H1 (cell line): ENCODE data around the gene SMIM24. TPM values are rescaled to one million over a fixed set of nuclear protein-coding genes. Genes with fewer than 3 reads are reported as not detected.

Experiments used
- CTCF ChIA-PET: fragments of 300-600 bp; sonication (Branson Sonifier 250); formaldehyde crosslinking; loops from one replicate; lab custom pipeline; 2021; ENCODE audit not compliant: partially characterized antibody; lab: Charles Lee
- POLR2A ChIA-PET: fragments of 300-600 bp; sonication (Branson Sonifier 250); formaldehyde crosslinking; loops from one replicate; lab custom pipeline; 2021; ENCODE audit warnings: inconsistent platforms; ENCODE audit not compliant: partially characterized antibody; lab: Charles Lee
- DNase-seq, 2 experiments: peaks; one replicate each; pipeline versions ENCODE4 v3.0.0 to v3.0.0-alpha.2; 2010 to 2022; ENCODE audit warnings: low spot score in 2 of 2, low read depth in 1 of 2, mixed read lengths in 1 of 2
- FAIRE-seq: peaks from 2 replicates; lab custom pipeline; 2011; peaks lifted over from hg19 to GRCh38; lab: Jason Lieb, UNC
- H2AFZ ChIP-seq: 2 replicates; pipeline ENCODE4 v1.8.1; 2012; ENCODE audit warnings: low read length, inconsistent platforms
- H2AK5ac ChIP-seq: 2 replicates; pipeline ENCODE4 v1.6.1; 2013; ENCODE audit warnings: low read depth, low read length
- H2BK120ac ChIP-seq: replicated peaks from 2 replicates; pipeline ENCODE3; 2013; ENCODE audit warnings: low read depth, low read length, inconsistent platforms
- H2BK12ac ChIP-seq: 2 replicates; pipeline ENCODE4 v1.6.1; 2013; ENCODE audit warnings: low read depth, low read length
- H2BK15ac ChIP-seq: 2 replicates; pipeline ENCODE4 v1.6.1; 2013; ENCODE audit warnings: low read length
- H2BK20ac ChIP-seq: 2 replicates; pipeline ENCODE4 v1.6.1; 2013; ENCODE audit warnings: low read length
- H2BK5ac ChIP-seq: 2 replicates; pipeline ENCODE4 v1.6.1; 2013; ENCODE audit warnings: low read depth, low read length
- H3K14ac ChIP-seq: 2 replicates; pipeline ENCODE4 v1.6.1; 2013; ENCODE audit warnings: inconsistent platforms; ENCODE audit not compliant: insufficient read length
- H3K18ac ChIP-seq: 2 replicates; pipeline ENCODE4 v1.6.1; 2013; ENCODE audit warnings: low read length; ENCODE audit errors: extremely low read depth
- H3K23ac ChIP-seq: 2 replicates; pipeline ENCODE4 v1.6.1; 2013; ENCODE audit warnings: inconsistent platforms; ENCODE audit not compliant: insufficient read length
- H3K23me2 ChIP-seq: 2 replicates; pipeline ENCODE4 v1.6.1; 2013; ENCODE audit warnings: low read depth, low read length
- H3K27ac ChIP-seq: 2 replicates; pipeline ENCODE4 v1.6.1; 2011; ENCODE audit warnings: low read depth, low read length, inconsistent platforms
- H3K27me3 ChIP-seq, 4 experiments: replicated peaks in 1 of 4; 1 replicate in 1 of 4; 2 replicates in 3 of 4; pipeline versions ENCODE4 v1.6.1 to v1.8.1; 2011 to 2013; ENCODE audit warnings: low read length in 3 of 4, mild to moderate bottlenecking in 3 of 4, inconsistent platforms in 2 of 4, mixed read lengths in 2 of 4, moderate library complexity in 1 of 4; ENCODE audit not compliant: control insufficient read depth in 3 of 4, insufficient read depth in 3 of 4; ENCODE audit errors: extremely low read depth in 1 of 4
- H3K36me3 ChIP-seq, 4 experiments: 2 replicates each; pipeline versions ENCODE4 v1.6.1 to v1.8.1; 2011 to 2013; ENCODE audit warnings: mild to moderate bottlenecking in 4 of 4, low read length in 3 of 4, moderate library complexity in 2 of 4, control low read depth in 1 of 4, inconsistent platforms in 1 of 4; ENCODE audit not compliant: insufficient read depth in 4 of 4, control insufficient read depth in 2 of 4
- H3K4ac ChIP-seq: replicated peaks from 2 replicates; pipeline ENCODE3; 2013; ENCODE audit warnings: low read length, low read depth, mixed read lengths, inconsistent platforms; ENCODE audit not compliant: insufficient read length
- H3K4me1 ChIP-seq, 4 experiments: replicated peaks in 1 of 4; 1 replicate in 1 of 4; 2 replicates in 3 of 4; pipeline versions ENCODE4 v1.6.1 to v1.8.1; 2011 to 2013; ENCODE audit warnings: low read length in 3 of 4, inconsistent platforms in 2 of 4, mixed read lengths in 1 of 4; ENCODE audit not compliant: insufficient read depth in 4 of 4, control insufficient read depth in 3 of 4
- H3K4me2 ChIP-seq, 2 experiments: 2 replicates each; pipeline versions ENCODE4 v1.6.1 to v1.8.1; 2011 to 2013; ENCODE audit warnings: low read depth in 2 of 2, low read length in 2 of 2, control low read depth in 1 of 2, inconsistent platforms in 1 of 2, mild to moderate bottlenecking in 1 of 2; ENCODE audit not compliant: insufficient read depth in 1 of 2
- H3K4me3 ChIP-seq, 4 experiments: fragments of 200-600, 300-600 bp in 1 of 4; sonication (generic), shearing (Covaris generic), sonication (Bioruptor Twin) in 1 of 4; 2 replicates each; pipeline versions ENCODE4 v1.5.1 to v1.8.1; 2011 to 2016; ENCODE audit warnings: low read length in 4 of 4, low read depth in 3 of 4, control low read depth in 2 of 4, inconsistent platforms in 2 of 4, mild to moderate bottlenecking in 2 of 4, mixed read lengths in 1 of 4, moderate library complexity in 1 of 4; ENCODE audit not compliant: insufficient read depth in 2 of 4; ENCODE audit errors: extremely low read depth in 1 of 4
- H3K56ac ChIP-seq: replicated peaks from 2 replicates; pipeline ENCODE3; 2013; ENCODE audit warnings: low read depth, mild to moderate bottlenecking, mixed read lengths, low read length, inconsistent platforms; ENCODE audit not compliant: insufficient read length
- H3K79me1 ChIP-seq: 2 replicates; pipeline ENCODE4 v1.6.1; 2013; ENCODE audit warnings: low read depth, low read length, control low read depth
- H3K79me2 ChIP-seq, 2 experiments: 2 replicates each; pipeline versions ENCODE4 v1.6.1 to v1.8.1; 2012 to 2013; ENCODE audit warnings: low read length in 2 of 2, mild to moderate bottlenecking in 2 of 2, inconsistent platforms in 1 of 2; ENCODE audit not compliant: insufficient read depth in 2 of 2, control insufficient read depth in 1 of 2
- H3K9ac ChIP-seq, 4 experiments: replicated peaks in 1 of 4; 1 replicate in 1 of 4; 2 replicates in 3 of 4; pipeline versions ENCODE4 v1.6.1 to v1.8.1; 2011 to 2013; ENCODE audit warnings: low read depth in 3 of 4, low read length in 3 of 4, control low read depth in 2 of 4, mild to moderate bottlenecking in 2 of 4, moderate library complexity in 2 of 4, inconsistent platforms in 1 of 4; ENCODE audit errors: extremely low read depth in 1 of 4
- H3K9me3 ChIP-seq, 2 experiments: 2 replicates each; pipeline versions ENCODE4 v1.6.1 to v1.8.1; 2012 to 2013; ENCODE audit warnings: mild to moderate bottlenecking in 2 of 2, moderate library complexity in 2 of 2, control low read depth in 1 of 2, inconsistent platforms in 1 of 2, low read depth in 1 of 2, low read length in 1 of 2, mixed read lengths in 1 of 2; ENCODE audit not compliant: insufficient read depth in 2 of 2
- H4K20me1 ChIP-seq, 2 experiments: replicated peaks in 1 of 2; 2 replicates each; pipeline versions ENCODE3 to v1.8.1; 2011 to 2013; ENCODE audit warnings: inconsistent platforms in 2 of 2, low read length in 2 of 2, mild to moderate bottlenecking in 1 of 2; ENCODE audit not compliant: insufficient read depth in 2 of 2, control insufficient read depth in 1 of 2
- H4K5ac ChIP-seq: 2 replicates; pipeline ENCODE4 v1.6.1; 2013; ENCODE audit warnings: low read length, low read depth, mixed read lengths, inconsistent platforms; ENCODE audit not compliant: insufficient read length
- H4K8ac ChIP-seq: 2 replicates; pipeline ENCODE4 v1.8.0; 2013; ENCODE audit warnings: mild to moderate bottlenecking, moderate library complexity, low read length, inconsistent platforms; ENCODE audit not compliant: insufficient read depth; ENCODE audit errors: extremely low read depth
- H4K91ac ChIP-seq: replicated peaks from 2 replicates; pipeline ENCODE3; 2013; ENCODE audit warnings: low read length, mixed read lengths, inconsistent platforms; ENCODE audit not compliant: insufficient read length
- ATF3 ChIP-seq: IDR thresholded peaks from 2 replicates; pipeline ENCODE4 v1.6.1; 2011; ENCODE audit warnings: low read depth, mild to moderate bottlenecking, low read length; ENCODE audit not compliant: insufficient read depth
- BRCA1 ChIP-seq: IDR thresholded peaks from 2 replicates; pipeline ENCODE4 v1.6.1; 2012; ENCODE audit warnings: low read depth, low read length, improper control_type of control experiment
- GABPA ChIP-seq: IDR thresholded peaks from 2 replicates; pipeline ENCODE4 v1.6.1; 2011; ENCODE audit warnings: mild to moderate bottlenecking, low read length, moderate library complexity, borderline replicate concordance; ENCODE audit not compliant: insufficient read depth
- HDAC6 ChIP-seq: IDR thresholded peaks from one replicate; pipeline ENCODE4 v1.7.1; 2012; ENCODE audit warnings: low read depth, mild to moderate bottlenecking, inconsistent platforms, low read length, moderate library complexity
- KDM4A ChIP-seq: IDR thresholded peaks from one replicate; pipeline ENCODE4 v1.7.1; 2012; ENCODE audit warnings: low read depth, mild to moderate bottlenecking, moderate library complexity, low read length, inconsistent platforms; ENCODE audit not compliant: severe bottlenecking
- NANOG ChIP-seq: IDR thresholded peaks from 2 replicates; pipeline ENCODE4 v1.6.1; 2011; ENCODE audit warnings: low read length, low read depth, mild to moderate bottlenecking, inconsistent platforms; ENCODE audit not compliant: insufficient read depth, poor library complexity, severe bottlenecking
- RNF2 ChIP-seq: fragments of 200-900, 300-1000 bp; sonication (generic); IDR thresholded peaks from 2 replicates; pipeline ENCODE4 v1.7.1; 2016; ENCODE audit warnings: borderline replicate concordance, low read depth, mild to moderate bottlenecking, antibody characterized with exemption, low read length; ENCODE audit not compliant: poor library complexity, severe bottlenecking; ENCODE audit errors: missing control alignments
- SP4 ChIP-seq: IDR thresholded peaks from 2 replicates; pipeline ENCODE4 v1.6.1; 2012; ENCODE audit warnings: low read length, inconsistent platforms
- TBP ChIP-seq: IDR thresholded peaks from 2 replicates; pipeline ENCODE4 v1.6.1; 2011; ENCODE audit warnings: low read depth, low read length, improper control_type of control experiment
- WGBS, 2 experiments: shearing (Covaris generic) in 1 of 2; methylation state at CpG; one replicate each; pipeline versions ENCODE4 v1.1.6 to v1.1.7; 2013 to 2015; ENCODE audit warnings: low lambda C conversion rate in 2 of 2, mixed read lengths in 2 of 2, inconsistent platforms in 1 of 2, low coverage in 1 of 2, missing lambda C conversion rate in 1 of 2; ENCODE audit not compliant: insufficient replicate concordance in 2 of 2, insufficient coverage in 1 of 2, insufficient read length in 1 of 2; ENCODE audit errors: extremely low coverage in 1 of 2, missing lambda C conversion rate in 1 of 2; 5-methylcytosine and 5-hydroxymethylcytosine counted together
- polyA plus RNA-seq, 7 experiments: library from polyadenylated mRNA; depleted of rRNA in 3 of 7; stranded (reverse) in 5 of 7; unstranded in 2 of 7; fragments of >200 nt in 5 of 7; fragments of 200-250 nt in 2 of 7; gene quantifications; 1 replicate in 5 of 7; 2 replicates in 1 of 7; 4 replicates in 1 of 7; pipeline versions ENCODE4 v1.2.1 to v1.2.3, GENCODE V29; 2011 to 2013; ENCODE audit warnings: missing spikeins in 2 of 7, mixed read lengths in 2 of 7
- total RNA-seq: library from RNA; stranded (reverse); fragmentation: NEBNext Ultra II Directional; extraction: Animal tissue kit (Norgen Biotek cat#: 25700); gene quantifications from 2 replicates; pipeline ENCODE4 v1.2.1, GENCODE V29; 2021

SMIM24 gene
- total and polyA plus RNA-seq, 2 of the 8 experiments (the other 6 are each of a cell fraction or from before 2014, with no cell fraction given), result 3.8 to 4.5 TPM

DNA sequence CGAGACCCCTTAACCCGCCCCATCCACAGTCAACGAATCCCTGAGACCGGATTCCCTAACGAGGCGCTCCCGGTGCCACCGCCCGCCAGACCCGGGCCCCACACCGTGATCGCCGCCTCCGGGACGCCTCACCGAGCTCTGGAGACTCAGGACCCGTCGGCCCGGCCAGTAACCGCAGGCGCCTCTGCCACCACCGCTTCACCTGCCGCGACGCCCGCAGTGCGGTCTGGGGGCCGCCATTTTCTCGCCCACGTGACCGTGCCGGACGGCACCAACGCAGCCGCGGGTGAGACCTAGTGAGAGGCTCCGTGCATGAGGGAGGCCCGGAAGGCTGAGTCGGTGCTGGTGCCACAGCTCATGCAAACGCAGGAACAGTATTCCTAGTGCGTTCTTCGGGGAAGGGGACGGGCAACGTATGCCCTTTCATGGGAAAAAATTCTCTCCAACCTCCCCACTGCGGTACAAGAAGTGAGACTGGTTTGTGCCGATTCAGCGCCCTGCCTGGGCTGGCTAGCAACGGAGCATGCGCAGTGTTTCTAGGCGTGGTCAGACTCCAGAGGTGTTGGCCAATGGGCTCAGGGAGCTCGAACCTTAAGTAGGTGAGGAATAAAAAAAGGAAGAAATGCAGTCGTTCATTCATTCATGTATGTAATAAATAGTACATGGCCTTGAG lies 20.2 kb upstream of the SMIM24 start, which contains the start of gene DOHH:
DOHH (minus strand) TSS at position 246 of the 673 bp plus-strand sequence. CDS start 3,860 bp downstream, outside the sequence.
- H3K56ac ChIP-seq, result peak within 1 kb of the TSS; percentile 97
- peak within 1 kb of the TSS; percentile 99; the same call in 1 of the 2 replicates for H4K8ac ChIP-seq
- H3K18ac ChIP-seq, result peak within 1 kb of the TSS; percentile 100
- H3K9ac ChIP-seq, result peak within 1 kb of the TSS; percentile 88 to 100 (median 99)
- H3K4me2 ChIP-seq, result peak within 1 kb of the TSS; percentile 89 to 94
- no peak within 1 kb of the TSS for H3K14ac ChIP-seq
- H2AK5ac ChIP-seq, result peak within 1 kb of the TSS; percentile 11
- H3K4me1 ChIP-seq, result no peaks in the 10 kb centered on the region; a peak in 3 of 7 replicates
- H3K79me1 ChIP-seq, result peaks cover 6% of the 10 kb centered on the region
- no peaks in the 10 kb centered on the region for H3K27me3 ChIP-seq
- H4K20me1 ChIP-seq, result peaks cover 1 to 8% of the 10 kb centered on the region in 2 experiments
- peak within 1 kb of the TSS; percentile 100 for H3K27ac ChIP-seq
- H2AFZ ChIP-seq, result peak within 1 kb of the TSS; percentile 99
- H3K36me3 ChIP-seq, result peaks cover 2 to 12% (median 4%) of the 10 kb centered on the region in 4 experiments; a peak in 4 of 8 replicates
- H4K91ac ChIP-seq, result peak within 1 kb of the TSS; percentile 100
- peak within 1 kb of the TSS; percentile 77 to 98 (median 92) for H3K4me3 ChIP-seq
- H2BK12ac ChIP-seq, result peak within 1 kb of the TSS; percentile 100
- peaks cover 0 to 30% of the 10 kb centered on the region in 2 experiments; a peak in 2 of 4 replicates for H3K79me2 ChIP-seq
- peak within 1 kb of the TSS; percentile 92 for H4K5ac ChIP-seq
- H2BK5ac ChIP-seq, result peak within 1 kb of the TSS; percentile 100
- H3K23me2 ChIP-seq, result peaks cover 8% of the 10 kb centered on the region
- H2BK120ac ChIP-seq, result peak within 1 kb of the TSS; percentile 96
- WGBS, 2 experiments, result 2% methylated on average over 52 of the region's 52 CpGs; no CpG with 5 or more reads in 1 of the 2 experiments
- POLR2A ChIA-PET, result interaction anchor here (0.7 to 6.1 kb wide), 10 partner anchors 12 to 127 kb away, joined by 3 to 58 read pairs (median 4); partner anchors contain the start of genes SMIM24 and SMIM44
- peak within 1 kb of the TSS; percentile 100; the same call in 1 of the 2 replicates for H2BK15ac ChIP-seq
- peak; percentile 91 to 96 for DNase-seq
- peak within 1 kb of the TSS; percentile 99; the same call in 1 of the 2 replicates for H2BK20ac ChIP-seq
- H3K23ac ChIP-seq, result no peak within 1 kb of the TSS
- H3K4ac ChIP-seq, result peak within 1 kb of the TSS; percentile 91
- peak; percentile 97 for FAIRE-seq
- CTCF ChIA-PET, result interaction anchor here (0.6 to 2.2 kb wide), 5 partner anchors 15 to 1489 kb away, joined by 3 to 8 read pairs (median 4); no protein-coding TSS in a partner anchor
- no peaks in the 10 kb centered on the region for H3K9me3 ChIP-seq
- TF ChIP-seq RNF2 (no peak), NANOG (no peak), HDAC6 (no peak), ATF3 (peak; percentile 91), KDM4A (peak; percentile 87), TBP (peak; percentile 97), SP4 (peak; percentile 84; the same call in 1 of the 2 replicates), GABPA (no peak), BRCA1 (peak; percentile 47)
